B cell (primary cell): ENCODE data around the gene USP6NL.

Source experiments
- EZH2 ChIP-seq: IDR thresholded peaks from 2 replicates; pipeline ENCODE4 v1.6.1; 2012; ENCODE audit warnings: borderline replicate concordance, low read depth, mild to moderate bottlenecking, moderate library complexity, low read length; ENCODE audit not compliant: insufficient read depth, poor library complexity, severe bottlenecking
- TF ChIP-seq, protein P1 (sequence below): fragments of 200-600 bp; IDR thresholded peaks from one replicate; pipeline ENCODE4 v1.8.0; 2022; ENCODE audit warnings: antibody characterized with exemption, mild to moderate bottlenecking

DNA sequence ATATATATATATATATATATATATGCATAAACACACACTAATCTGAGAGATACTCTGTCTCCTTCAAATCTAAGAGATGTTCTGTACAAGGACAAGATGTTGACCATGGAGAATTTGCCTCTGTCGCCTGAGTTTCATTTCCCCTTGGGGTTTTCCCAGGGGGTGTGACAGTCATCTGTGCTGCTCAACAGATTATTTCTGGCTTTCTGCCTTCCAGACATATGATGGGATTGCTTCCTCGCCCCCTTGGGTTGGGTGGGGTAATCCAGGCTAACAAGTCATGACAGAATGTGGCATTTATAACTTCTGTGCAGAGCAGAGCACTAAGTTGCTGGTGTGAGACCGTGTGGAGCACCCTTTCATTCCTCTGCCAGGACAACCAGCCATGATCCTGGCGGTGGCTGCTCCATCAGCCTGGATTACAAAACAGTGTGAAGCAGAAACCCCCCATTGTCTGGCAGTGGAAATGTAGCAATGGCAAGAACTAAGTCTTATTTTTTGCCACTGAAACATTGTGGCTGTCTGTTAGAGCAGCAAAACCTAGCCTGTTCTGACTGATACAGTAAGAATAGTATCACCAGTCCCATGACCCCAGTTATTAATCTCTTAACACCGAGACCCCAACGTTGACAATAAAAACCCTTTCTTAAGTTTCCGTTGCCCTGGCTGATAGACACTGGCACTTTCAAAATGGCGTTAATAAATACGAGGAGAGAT, 13.7 kb upstream of the USP6NL start:
- TF ChIP-seq, protein P1, sequence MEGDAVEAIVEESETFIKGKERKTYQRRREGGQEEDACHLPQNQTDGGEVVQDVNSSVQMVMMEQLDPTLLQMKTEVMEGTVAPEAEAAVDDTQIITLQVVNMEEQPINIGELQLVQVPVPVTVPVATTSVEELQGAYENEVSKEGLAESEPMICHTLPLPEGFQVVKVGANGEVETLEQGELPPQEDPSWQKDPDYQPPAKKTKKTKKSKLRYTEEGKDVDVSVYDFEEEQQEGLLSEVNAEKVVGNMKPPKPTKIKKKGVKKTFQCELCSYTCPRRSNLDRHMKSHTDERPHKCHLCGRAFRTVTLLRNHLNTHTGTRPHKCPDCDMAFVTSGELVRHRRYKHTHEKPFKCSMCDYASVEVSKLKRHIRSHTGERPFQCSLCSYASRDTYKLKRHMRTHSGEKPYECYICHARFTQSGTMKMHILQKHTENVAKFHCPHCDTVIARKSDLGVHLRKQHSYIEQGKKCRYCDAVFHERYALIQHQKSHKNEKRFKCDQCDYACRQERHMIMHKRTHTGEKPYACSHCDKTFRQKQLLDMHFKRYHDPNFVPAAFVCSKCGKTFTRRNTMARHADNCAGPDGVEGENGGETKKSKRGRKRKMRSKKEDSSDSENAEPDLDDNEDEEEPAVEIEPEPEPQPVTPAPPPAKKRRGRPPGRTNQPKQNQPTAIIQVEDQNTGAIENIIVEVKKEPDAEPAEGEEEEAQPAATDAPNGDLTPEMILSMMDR, result no peak
- TF ChIP-seq EZH2, result no peak
